K562 (cell line): ENCODE results near the gene DYNC1H1. TPM values are rescaled to one million over a fixed set of nuclear protein-coding genes. Genes with fewer than 3 reads are reported as not detected.

Source experiments
- CREB3 ChIP-seq: fragments of 450-650 bp; conservative IDR thresholded peaks from 2 replicates; pipeline ENCODE4 v1.6.1; 2016; ENCODE audit warnings: missing genetic modification characterization, low read depth, mild to moderate bottlenecking, missing compliant biosample characterization, moderate library complexity
- EP400 ChIP-seq: fragments of 450-650 bp; IDR thresholded peaks from 2 replicates; pipeline ENCODE4 v1.6.1; 2017; ENCODE audit warnings: antibody characterized with exemption, mild to moderate bottlenecking, moderate library complexity
- FOXK1 ChIP-seq: sonication (generic); formaldehyde crosslinking; IDR thresholded peaks from 2 replicates; pipeline ENCODE4 v1.8.0; 2022; ENCODE audit warnings: missing genetic modification reagents, mild to moderate bottlenecking, borderline replicate concordance
- GATAD2B ChIP-seq: fragments of 450-650 bp; IDR thresholded peaks from 2 replicates; pipeline ENCODE4 v1.6.1; 2017; ENCODE audit warnings: mild to moderate bottlenecking, borderline replicate concordance
- HLTF ChIP-seq: fragments of 450-650 bp; IDR thresholded peaks from 2 replicates; pipeline ENCODE4 v1.6.1; 2016
- HNRNPUL1 ChIP-seq: fragments of 200-400 bp; formaldehyde crosslinking; IDR thresholded peaks from 2 replicates; pipeline ENCODE4 v1.6.1; 2017; ENCODE audit warnings: low read length
- IRF1 ChIP-seq: sonication (generic); formaldehyde crosslinking; IDR thresholded peaks from 2 replicates; pipeline ENCODE4 v1.8.0; 2022; ENCODE audit warnings: missing genetic modification reagents, mild to moderate bottlenecking, borderline replicate concordance
- NCOA4 ChIP-seq: fragments of 450-650 bp; IDR thresholded peaks from 2 replicates; pipeline ENCODE4 v1.6.1; 2018; ENCODE audit warnings: mild to moderate bottlenecking; ENCODE audit not compliant: partially characterized antibody
- NFE2 ChIP-seq: IDR thresholded peaks from 2 replicates; pipeline ENCODE4 v1.6.1; 2014; ENCODE audit warnings: antibody characterized with exemption, low read depth
- XRCC5 ChIP-seq: fragments of 200-400 bp; formaldehyde crosslinking; IDR thresholded peaks from 2 replicates; pipeline ENCODE4 v1.6.1; 2017; ENCODE audit warnings: low read depth, mild to moderate bottlenecking, low read length
- ZBTB7A ChIP-seq: IDR thresholded peaks from 2 replicates; pipeline ENCODE4 v1.6.1; 2011; ENCODE audit warnings: low read depth, mild to moderate bottlenecking, low read length, moderate library complexity, borderline replicate concordance; ENCODE audit not compliant: control insufficient read depth
- ZNF23 ChIP-seq: fragments of 250-450 bp; sonication (Bioruptor Pico); IDR thresholded peaks from 2 replicates; pipeline ENCODE4 v1.4.0; 2020; ENCODE audit warnings: mild to moderate bottlenecking
- ZNF280B ChIP-seq: fragments of 250-450 bp; sonication (Bioruptor Pico); IDR thresholded peaks from 2 replicates; pipeline ENCODE4 v1.5.1; 2021; ENCODE audit warnings: mild to moderate bottlenecking
- ZNF324 ChIP-seq: fragments of 250-450 bp; sonication (Bioruptor Pico); IDR thresholded peaks from 2 replicates; pipeline ENCODE4 v1.4.0; 2020; ENCODE audit warnings: mild to moderate bottlenecking
- polyA plus RNA-seq, 8 experiments: library from polyadenylated mRNA; depleted of rRNA in 4 of 8; stranded (reverse) in 5 of 8; unstranded in 3 of 8; fragments of >200 nt; fragmentation: Nextera tagmentation in 2 of 8; fragmentation: Illumina TruSeq in 1 of 8; extraction: Ambion mirVana in 2 of 8; extraction: Trizol in 1 of 8; gene quantifications; 2 replicates each; pipeline versions ENCODE4 v1.2.1 to v1.2.3, GENCODE V29; 2011 to 2014; ENCODE audit warnings: inconsistent platforms in 1 of 8, missing spikeins in 1 of 8
- total RNA-seq, 7 experiments: library from RNA; depleted of rRNA in 6 of 7; stranded (reverse); fragments of >200 nt in 6 of 7; fragmentation: Illumina TruSeq in 2 of 7; extraction: Trizol in 2 of 7; gene quantifications; 2 replicates each; pipeline versions ENCODE4 v1.2.1 to v1.2.3, GENCODE V29; 2011 to 2021; ENCODE audit warnings: low replicate concordance in 1 of 7
- TF ChIP-seq, protein P1 (sequence below): fragments of 450-650 bp; formaldehyde crosslinking; IDR thresholded peaks from 2 replicates; pipeline ENCODE4 v1.4.0; 2020; ENCODE audit warnings: mild to moderate bottlenecking, moderate library complexity
- TF ChIP-seq, protein P2 (sequence below): sonication (generic); formaldehyde crosslinking; IDR thresholded peaks from 2 replicates; pipeline ENCODE4 v1.8.0; 2022; ENCODE audit warnings: mild to moderate bottlenecking, missing genetic modification reagents, borderline replicate concordance

The DYNC1H1 gene
- total and polyA plus RNA-seq, 9 of the 15 experiments (the other 6 are each of a cell fraction or from before 2014, with no cell fraction given): 31.9 to 335 (median 115) TPM

DNA sequence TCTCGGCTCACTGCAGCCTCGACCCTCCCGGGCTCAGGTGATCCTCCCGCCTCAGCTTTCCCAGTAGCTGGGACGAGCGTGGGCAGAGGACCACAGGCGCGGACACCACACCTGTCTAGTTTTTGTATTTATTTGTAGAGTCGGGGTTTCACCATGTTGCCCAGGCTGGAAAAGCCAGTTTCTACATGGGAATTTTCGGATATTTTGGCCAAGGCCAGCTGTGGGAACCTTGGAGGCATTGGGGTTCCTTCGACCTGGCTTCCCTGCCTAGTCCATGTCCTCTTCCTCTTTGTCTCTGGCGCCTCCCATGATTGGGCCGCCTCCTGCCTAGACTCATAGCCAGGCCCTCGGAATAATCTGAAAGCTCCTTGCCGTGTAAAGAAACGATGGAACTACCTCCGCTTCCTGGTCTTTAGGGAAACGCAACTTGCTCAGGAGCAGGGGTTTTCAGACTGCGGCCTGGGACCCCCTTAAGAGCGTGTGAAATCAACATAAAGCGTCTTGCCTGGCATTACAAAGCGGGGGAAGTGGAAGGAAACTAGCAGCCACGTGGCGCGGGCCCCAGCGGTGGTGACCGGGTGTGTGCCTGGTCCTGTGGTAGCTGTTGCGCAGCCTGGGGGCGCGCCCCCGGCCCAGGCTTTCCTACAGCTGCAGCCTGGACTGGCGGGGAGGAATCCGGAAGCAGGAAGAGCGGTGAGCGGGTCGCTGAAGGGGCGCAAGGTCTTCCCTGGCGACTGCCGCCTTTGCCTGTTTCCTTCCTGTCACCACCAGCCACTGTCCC is 123.8 kb downstream of the DYNC1H1 start (continued):
- TF ChIP-seq FOXK1 (CRISPR knock-in tag) (no peak), NCOA4 (no peak), ZNF324 (no peak), NFE2 (no peak), HLTF (no peak), EP400 (peak; percentile 78), CREB3 (tag) (peak; percentile 83), ZNF23 (CRISPR knock-in tag) (no peak), ZBTB7A (peak; percentile 79; the same call in 1 of the 2 replicates), GATAD2B (no peak), XRCC5 (no peak), IRF1 (CRISPR knock-in tag) (no peak), HNRNPUL1 (no peak), ZNF280B (no peak)
- TF ChIP-seq, protein P1, sequence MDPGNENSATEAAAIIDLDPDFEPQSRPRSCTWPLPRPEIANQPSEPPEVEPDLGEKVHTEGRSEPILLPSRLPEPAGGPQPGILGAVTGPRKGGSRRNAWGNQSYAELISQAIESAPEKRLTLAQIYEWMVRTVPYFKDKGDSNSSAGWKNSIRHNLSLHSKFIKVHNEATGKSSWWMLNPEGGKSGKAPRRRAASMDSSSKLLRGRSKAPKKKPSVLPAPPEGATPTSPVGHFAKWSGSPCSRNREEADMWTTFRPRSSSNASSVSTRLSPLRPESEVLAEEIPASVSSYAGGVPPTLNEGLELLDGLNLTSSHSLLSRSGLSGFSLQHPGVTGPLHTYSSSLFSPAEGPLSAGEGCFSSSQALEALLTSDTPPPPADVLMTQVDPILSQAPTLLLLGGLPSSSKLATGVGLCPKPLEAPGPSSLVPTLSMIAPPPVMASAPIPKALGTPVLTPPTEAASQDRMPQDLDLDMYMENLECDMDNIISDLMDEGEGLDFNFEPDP (CRISPR knock-in tag): peak; percentile 75; the same call in 1 of the 2 replicates
- TF ChIP-seq, protein P2, sequence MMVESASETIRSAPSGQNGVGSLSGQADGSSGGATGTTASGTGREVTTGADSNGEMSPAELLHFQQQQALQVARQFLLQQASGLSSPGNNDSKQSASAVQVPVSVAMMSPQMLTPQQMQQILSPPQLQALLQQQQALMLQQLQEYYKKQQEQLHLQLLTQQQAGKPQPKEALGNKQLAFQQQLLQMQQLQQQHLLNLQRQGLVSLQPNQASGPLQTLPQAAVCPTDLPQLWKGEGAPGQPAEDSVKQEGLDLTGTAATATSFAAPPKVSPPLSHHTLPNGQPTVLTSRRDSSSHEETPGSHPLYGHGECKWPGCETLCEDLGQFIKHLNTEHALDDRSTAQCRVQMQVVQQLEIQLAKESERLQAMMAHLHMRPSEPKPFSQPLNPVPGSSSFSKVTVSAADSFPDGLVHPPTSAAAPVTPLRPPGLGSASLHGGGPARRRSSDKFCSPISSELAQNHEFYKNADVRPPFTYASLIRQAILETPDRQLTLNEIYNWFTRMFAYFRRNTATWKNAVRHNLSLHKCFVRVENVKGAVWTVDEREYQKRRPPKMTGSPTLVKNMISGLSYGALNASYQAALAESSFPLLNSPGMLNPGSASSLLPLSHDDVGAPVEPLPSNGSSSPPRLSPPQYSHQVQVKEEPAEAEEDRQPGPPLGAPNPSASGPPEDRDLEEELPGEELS: no peak; the same call in 1 of the 2 replicates
